Left hindlimb (tissue), 1 donor: ENCODE data around the gene NUDC.

Source experiments
- DNase-seq: peaks from one replicate; pipeline ENCODE4 v3.0.0-alpha.2; 2018

Gene NUDC

DNA sequence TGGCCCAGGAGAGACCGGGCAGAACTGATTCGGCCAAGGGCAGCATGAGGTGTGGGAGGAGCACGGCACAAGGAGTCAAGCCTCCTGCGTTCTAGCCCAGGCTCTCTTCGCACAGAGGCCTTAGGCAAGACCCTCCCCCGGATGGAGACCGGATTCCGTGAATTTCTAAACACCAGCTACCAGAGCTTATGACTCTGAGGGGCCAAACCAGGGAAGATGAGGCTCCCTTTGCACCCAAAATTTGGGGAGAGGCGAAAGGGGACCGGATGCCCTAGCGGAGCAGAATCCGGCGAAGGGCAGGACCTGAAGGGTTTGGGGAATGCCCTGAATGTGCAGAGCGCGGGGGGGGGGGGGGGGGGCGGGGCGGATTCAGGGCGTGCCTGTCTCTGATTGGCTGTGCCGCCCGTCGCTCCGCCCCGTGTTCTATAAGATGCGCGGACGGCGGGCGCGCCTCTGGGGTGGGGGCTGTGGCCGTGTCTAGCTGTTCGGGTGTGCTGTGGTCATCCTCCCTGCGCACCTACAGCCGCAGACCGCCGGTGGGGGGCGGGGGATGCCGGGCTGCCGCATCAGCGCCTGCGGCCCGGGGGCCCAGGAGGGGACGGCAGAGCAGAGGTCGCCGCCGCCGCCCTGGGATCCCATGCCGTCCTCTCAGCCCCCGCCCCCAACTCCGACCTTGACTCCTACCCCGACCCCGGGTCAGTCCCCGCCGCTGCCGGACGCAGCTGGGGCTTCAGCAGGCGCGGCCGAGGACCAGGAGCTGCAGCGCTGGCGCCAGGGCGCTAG lies 71.9 kb downstream of the NUDC start, which contains the start of gene TRNP1:
TSS of gene TRNP1 (plus strand) at position 456 of the 783 bp plus-strand sequence. CDS start at position 551, 95 bp downstream.
- DNase-seq: peak; percentile 84

DNA sequence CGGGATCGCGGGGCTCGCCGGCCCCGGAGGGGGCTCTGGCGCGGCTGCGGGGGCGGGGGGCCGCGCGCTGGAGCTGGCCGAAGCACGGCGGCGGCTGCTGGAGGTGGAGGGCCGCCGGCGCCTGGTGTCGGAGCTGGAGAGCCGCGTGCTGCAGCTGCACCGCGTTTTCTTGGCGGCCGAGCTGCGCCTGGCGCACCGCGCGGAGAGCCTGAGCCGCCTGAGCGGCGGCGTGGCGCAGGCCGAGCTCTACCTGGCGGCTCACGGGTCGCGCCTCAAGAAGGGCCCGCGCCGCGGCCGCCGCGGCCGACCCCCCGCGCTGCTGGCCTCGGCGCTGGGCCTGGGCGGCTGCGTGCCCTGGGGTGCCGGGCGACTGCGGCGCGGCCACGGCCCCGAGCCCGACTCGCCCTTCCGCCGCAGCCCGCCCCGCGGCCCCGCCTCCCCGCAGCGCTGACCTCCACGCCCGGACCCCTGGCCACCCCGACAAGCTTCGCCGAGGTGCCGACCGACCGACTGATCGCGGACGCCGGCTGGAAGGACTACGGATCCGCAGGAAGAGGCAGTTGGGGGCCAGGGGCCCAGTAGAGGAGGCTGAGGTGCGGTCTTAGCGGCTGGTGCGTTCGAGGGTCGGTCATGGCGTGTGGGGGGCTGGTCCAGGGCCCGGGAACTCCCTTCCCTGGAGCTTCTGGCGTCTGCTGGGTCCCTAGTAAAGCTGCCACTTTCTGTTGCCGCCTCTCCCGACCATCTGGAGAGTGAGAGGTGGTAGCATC lies 72.7 kb downstream of the NUDC start:
- peak; percentile 61 for DNase-seq

DNA sequence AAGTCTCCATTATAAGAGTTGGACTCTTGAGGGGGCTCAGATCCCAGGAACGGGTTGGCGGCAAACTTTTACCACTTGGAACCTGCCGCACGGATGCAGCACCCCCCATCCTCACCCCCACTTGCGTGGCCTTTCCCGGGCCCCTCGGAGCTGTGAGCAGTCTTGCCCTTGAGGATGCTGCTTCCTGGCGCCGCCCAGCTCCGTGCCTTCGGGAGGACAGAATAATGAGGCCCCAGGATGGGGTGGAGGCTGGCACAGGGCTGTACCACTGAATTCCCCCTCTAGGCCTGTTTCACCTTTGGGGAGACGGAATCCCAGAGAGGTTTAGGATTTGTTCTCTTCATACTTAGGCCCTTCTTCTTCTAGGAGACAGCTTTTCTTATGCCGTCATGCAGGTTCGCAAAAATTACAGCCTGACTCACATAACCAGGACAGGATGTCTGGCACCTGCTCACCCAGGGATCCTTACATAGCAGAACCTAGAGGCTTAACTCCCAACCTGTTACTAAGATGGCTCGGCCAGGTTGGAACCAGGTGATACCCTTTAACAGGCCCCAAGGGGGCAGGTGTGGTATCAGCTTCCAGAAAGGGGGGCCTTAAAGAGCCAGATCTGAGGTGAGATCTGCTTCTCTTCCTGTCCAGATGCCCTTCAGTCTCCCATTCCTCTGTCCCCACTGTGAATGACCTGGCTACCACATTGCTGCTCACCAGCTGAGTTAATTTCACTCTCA lies 73.4 kb downstream of the NUDC start:
- DNase-seq: no peak

DNA sequence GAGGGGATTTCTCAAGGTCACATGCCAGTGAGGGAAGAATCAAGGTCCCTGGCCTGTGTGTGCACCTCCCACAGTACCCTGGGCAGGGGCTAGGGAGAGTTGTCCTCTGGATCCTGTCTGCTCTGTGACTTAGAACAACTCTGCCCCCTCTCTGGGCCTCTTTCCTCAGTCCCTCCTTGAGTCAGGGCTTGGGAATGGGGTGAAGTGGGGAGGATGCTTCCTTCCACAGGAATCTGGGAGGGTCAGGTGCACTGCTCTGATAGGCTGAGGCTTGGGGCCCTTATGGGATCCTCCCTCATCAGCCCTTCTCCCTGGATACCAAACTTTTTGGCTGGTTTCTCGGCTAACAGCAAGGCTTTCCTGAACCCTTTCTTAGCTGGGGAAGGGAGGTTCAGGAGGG lies 74.5 kb downstream of the NUDC start:
- no peak for DNase-seq
